Neural progenitor cell (in vitro differentiated cells): ENCODE data around the gene P2RY12. TPM values are rescaled to one million over a fixed set of nuclear protein-coding genes. Genes with fewer than 3 reads are reported as not detected.

ENCODE experiments used
- DNase-seq: peaks from one replicate; pipeline ENCODE4 v3.0.0-alpha.2; 2016; ENCODE audit warnings: low spot score
- H2AFZ ChIP-seq: fragments of 200-600 bp; sonication (generic); replicated peaks from 2 replicates; pipeline ENCODE4 v1.6.1; 2016; ENCODE audit warnings: antibody characterized with exemption
- H3F3A ChIP-seq: fragments of 200-600 bp; sonication (generic); 2 replicates; pipeline ENCODE4 v1.6.1; 2016; ENCODE audit warnings: antibody characterized with exemption, low read depth
- H3K27ac ChIP-seq: fragments of 200-600 bp; sonication (generic); 2 replicates; pipeline ENCODE4 v1.5.1; 2016; ENCODE audit warnings: mild to moderate bottlenecking
- H3K27me3 ChIP-seq: fragments of 200-600 bp; sonication (generic); 2 replicates; pipeline ENCODE4 v1.6.1; 2016; ENCODE audit warnings: mild to moderate bottlenecking, moderate library complexity
- H3K36me3 ChIP-seq: fragments of 200-600 bp; sonication (generic); 2 replicates; pipeline ENCODE4 v1.5.1; 2016
- H3K4me1 ChIP-seq: fragments of 200-600 bp; sonication (generic); 2 replicates; pipeline ENCODE4 v1.6.1; 2016; ENCODE audit warnings: mixed run types
- H3K4me2 ChIP-seq: fragments of 200-600 bp; sonication (generic); 2 replicates; pipeline ENCODE4 v1.6.1; 2016
- H3K4me3 ChIP-seq: fragments of 200-600 bp; sonication (generic); 2 replicates; pipeline ENCODE4 v1.5.1; 2016
- H3K79me2 ChIP-seq: fragments of 200-600 bp; sonication (generic); 2 replicates; pipeline ENCODE4 v1.6.1; 2016; ENCODE audit warnings: low read depth
- H3K9ac ChIP-seq: fragments of 200-600 bp; sonication (generic); 2 replicates; pipeline ENCODE4 v1.6.1; 2016
- H3K9me3 ChIP-seq: fragments of 200-600 bp; sonication (generic); 2 replicates; pipeline ENCODE4 v1.5.1; 2016; ENCODE audit warnings: low read depth
- H4K20me1 ChIP-seq: fragments of 200-600 bp; sonication (generic); 2 replicates; pipeline ENCODE4 v1.6.1; 2016; ENCODE audit warnings: low read depth
- H3K27ac Mint-ChIP-seq: 3 replicates; pipeline ENCODE4 v1.8.0; 2021; ENCODE audit warnings: mixed read lengths
- H3K27me3 Mint-ChIP-seq: 2 replicates; pipeline ENCODE4 v1.8.0; 2022; ENCODE audit warnings: low read depth, mild to moderate bottlenecking, inconsistent platforms, moderate library complexity, mixed read lengths; ENCODE audit not compliant: insufficient read depth
- H3K36me3 Mint-ChIP-seq: 3 replicates; pipeline ENCODE4 v1.8.0; 2021; ENCODE audit warnings: mixed read lengths
- H3K4me1 Mint-ChIP-seq: 3 replicates; pipeline ENCODE4 v1.8.0; 2021; ENCODE audit warnings: mixed read lengths
- H3K4me3 Mint-ChIP-seq: 3 replicates; pipeline ENCODE4 v1.8.0; 2021; ENCODE audit warnings: mild to moderate bottlenecking, moderate library complexity, mixed read lengths
- H3K9me3 Mint-ChIP-seq: 3 replicates; pipeline ENCODE4 v1.8.0; 2020; ENCODE audit warnings: mixed read lengths
- CTCF ChIP-seq: fragments of 200-600 bp; sonication (generic); IDR thresholded peaks from 2 replicates; pipeline ENCODE4 v1.5.1; 2017; ENCODE audit warnings: antibody characterized with exemption, mild to moderate bottlenecking
- EZH2 ChIP-seq: fragments of 200-600 bp; sonication (generic); IDR thresholded peaks from 2 replicates; pipeline ENCODE4 v1.6.1; 2017; ENCODE audit warnings: antibody characterized with exemption, mild to moderate bottlenecking, moderate library complexity
- EZH2phosphoT487 ChIP-seq: fragments of 200-600 bp; sonication (generic); IDR thresholded peaks from 2 replicates; pipeline ENCODE4 v1.6.1; 2017; ENCODE audit warnings: antibody characterized with exemption
- total RNA-seq: library from RNA; depleted of rRNA; stranded (reverse); fragments of >200 nt; gene quantifications from 2 replicates; pipeline ENCODE4 v1.2.3, GENCODE V29; 2015; ENCODE audit warnings: low replicate concordance

Gene P2RY12
- total RNA-seq, 1 donor from 2014 or later, result not detected

GRCh38 chr3:151410891-151411559, 26.5 kb upstream of the P2RY12 start:
- TF ChIP-seq EZH2phosphoT487, result no peak
- TF ChIP-seq CTCF, result no peak
- no peak overlapping the region for H3K27ac ChIP-seq
- peaks cover 16% of the 10 kb centered on the region for H3K36me3 Mint-ChIP-seq
- no peak overlapping the region for H3K9ac ChIP-seq
- H3K36me3 ChIP-seq, result no peaks in the 10 kb centered on the region
- no peaks in the 10 kb centered on the region for H3K9me3 Mint-ChIP-seq
- no peaks in the 10 kb centered on the region for H3K79me2 ChIP-seq
- no peak overlapping the region for H3K4me3 Mint-ChIP-seq
- no peaks in the 10 kb centered on the region for H3K4me1 Mint-ChIP-seq
- H4K20me1 ChIP-seq, result no peaks in the 10 kb centered on the region
- H3K27me3 Mint-ChIP-seq, result no peaks in the 10 kb centered on the region
- H3K4me3 ChIP-seq, result no peak overlapping the region
- no peak overlapping the region for H3K27ac Mint-ChIP-seq
- H3K27me3 ChIP-seq, result no peaks in the 10 kb centered on the region
- H3K4me2 ChIP-seq, result no peak overlapping the region
- no peaks in the 10 kb centered on the region for H3K4me1 ChIP-seq
- H3F3A ChIP-seq, result no peaks in the 10 kb centered on the region
- no peaks in the 10 kb centered on the region for H3K9me3 ChIP-seq
- no peak for DNase-seq
- no peak overlapping the region for H2AFZ ChIP-seq

- TF ChIP-seq EZH2phosphoT487, result no peak
- TF ChIP-seq EZH2, result no peak
- TF ChIP-seq CTCF, result no peak
- no peaks in the 10 kb centered on the region for H4K20me1 ChIP-seq
- Mint-ChIP-seq H3K27me3 (no peaks in the 10 kb centered on the region), H3K27ac (no peak overlapping the region), H3K4me3 (no peak overlapping the region), H3K4me1 (no peaks in the 10 kb centered on the region), H3K9me3 (no peaks in the 10 kb centered on the region), H3K36me3 (peaks cover 2% of the 10 kb centered on the region)
- no peaks in the 10 kb centered on the region for H3K79me2 ChIP-seq
- no peaks in the 10 kb centered on the region for H3K9me3 ChIP-seq
- H3K4me2 ChIP-seq, result no peak overlapping the region
- no peak overlapping the region for H3K9ac ChIP-seq
- no peak overlapping the region for H3K27ac ChIP-seq
- DNase-seq, result no peak
- H2AFZ ChIP-seq, result no peak overlapping the region
- H3K27me3 ChIP-seq, result no peaks in the 10 kb centered on the region
- no peaks in the 10 kb centered on the region for H3F3A ChIP-seq
- H3K4me1 ChIP-seq, result no peaks in the 10 kb centered on the region
- no peaks in the 10 kb centered on the region for H3K36me3 ChIP-seq
- H3K4me3 ChIP-seq, result no peak overlapping the region
These were observed 23.4 kb upstream of the P2RY12 start for GRCh38 chr3:151407928-151408327.

- no peak overlapping the region for H2AFZ ChIP-seq
- H3K4me1 ChIP-seq, result no peaks in the 10 kb centered on the region
- H3K36me3 ChIP-seq, result no peaks in the 10 kb centered on the region
- no peak overlapping the region for H3K27ac ChIP-seq
- Mint-ChIP-seq H3K4me1 (no peaks in the 10 kb centered on the region), H3K27ac (no peak overlapping the region), H3K4me3 (no peak overlapping the region), H3K9me3 (no peaks in the 10 kb centered on the region), H3K36me3 (peaks cover 2% of the 10 kb centered on the region), H3K27me3 (no peaks in the 10 kb centered on the region)
- no peaks in the 10 kb centered on the region for H3K79me2 ChIP-seq
- H3K4me3 ChIP-seq, result no peak overlapping the region
- H3K9me3 ChIP-seq, result no peaks in the 10 kb centered on the region
- no peak overlapping the region for H3K9ac ChIP-seq
- TF ChIP-seq EZH2 (no peak), CTCF (no peak), EZH2phosphoT487 (no peak)
- H4K20me1 ChIP-seq, result no peaks in the 10 kb centered on the region
- H3F3A ChIP-seq, result no peaks in the 10 kb centered on the region
- DNase-seq, result no peak
- no peak overlapping the region for H3K4me2 ChIP-seq
- no peaks in the 10 kb centered on the region for H3K27me3 ChIP-seq
These were observed 19.8 kb upstream of the P2RY12 start for GRCh38 chr3:151404316-151404715.
